NCI-H1694 (cell line): Measurements from ENCODE around the gene STYXL1.
"Not testable (repeated sequence)": the region's sequence is repeated elsewhere in the genome, so short reads cannot be mapped to it uniquely, and the experiment has no call there.

Source experiments
- DNase-seq: peaks from one replicate; lab custom pipeline; 2025; lab: John Stamatoyannopoulos, UW

STYXL1 gene

GRCh38 chr7:76029682-76030081 lies 18.1 kb downstream of the STYXL1 start:
- DNase-seq: not testable (repeated sequence)

GRCh38 chr7:76023002-76023401 lies 24.8 kb downstream of the STYXL1 start:
- DNase-seq: no peak

- no peak for DNase-seq
Measured at GRCh38 chr7:76022026-76022780, 25.6 kb downstream of the STYXL1 start.

GRCh38 chr7:76020031-76020714 lies 27.6 kb downstream of the STYXL1 start:
- peak; percentile 41 for DNase-seq

GRCh38 chr7:76018520-76018919 lies 29.3 kb downstream of the STYXL1 start:
- DNase-seq: not testable (repeated sequence)

- DNase-seq: no peak
Measured at GRCh38 chr7:76016191-76016947, 31.4 kb downstream of the STYXL1 start.

GRCh38 chr7:76011442-76011861 lies 36.3 kb downstream of the STYXL1 start:
- DNase-seq: no peak

- DNase-seq: no peak
Measured at GRCh38 chr7:76009672-76010600, 37.9 kb downstream of the STYXL1 start.

GRCh38 chr7:76008156-76008687 lies 39.6 kb downstream of the STYXL1 start:
- no peak for DNase-seq

- not testable (repeated sequence) for DNase-seq
Measured at GRCh38 chr7:76005004-76005403, 42.8 kb downstream of the STYXL1 start.

- no peak for DNase-seq
Measured at GRCh38 chr7:76003351-76003750, 44.4 kb downstream of the STYXL1 start.

GRCh38 chr7:76002822-76003221 lies 45.0 kb downstream of the STYXL1 start:
- no peak for DNase-seq

- DNase-seq: no peak
Measured at GRCh38 chr7:76002139-76002538, 45.7 kb downstream of the STYXL1 start.

GRCh38 chr7:76000566-76000965 lies 47.2 kb downstream of the STYXL1 start:
- DNase-seq: no peak

GRCh38 chr7:75998038-75998437 lies 49.8 kb downstream of the STYXL1 start:
- no peak for DNase-seq

- no peak for DNase-seq
Measured at GRCh38 chr7:75996476-75996875, 51.3 kb downstream of the STYXL1 start.

- no peak for DNase-seq
Measured at GRCh38 chr7:75995996-75996395, 51.8 kb downstream of the STYXL1 start.

- no peak for DNase-seq
Measured at GRCh38 chr7:75995052-75995471, 52.7 kb downstream of the STYXL1 start.

- peak; percentile 70 for DNase-seq
Measured at GRCh38 chr7:75994388-75995051, 53.3 kb downstream of the STYXL1 start, which contains the start of gene TMEM120A. TMEM120A (minus strand) TSS chr7:75994595; CDS start chr7:75994570, 25 bp downstream.

GRCh38 chr7:75993689-75994387 lies 54.0 kb downstream of the STYXL1 start:
- no peak for DNase-seq
